H1 (cell line): Measurements from ENCODE around the gene TTC34. TPM values are rescaled to one million over a fixed set of nuclear protein-coding genes. Genes with fewer than 3 reads are reported as not detected.
A peak's percentile ranks its signal among the peaks of the same experiment; 100 is the strongest.
"Not testable (repeated sequence)": the region's sequence is repeated elsewhere in the genome, so short reads cannot be mapped to it uniquely, and the experiment has no call there.

ENCODE experiments used
- CTCF ChIA-PET: fragments of 300-600 bp; sonication (Branson Sonifier 250); formaldehyde crosslinking; loops from one replicate; lab custom pipeline; 2021; ENCODE audit not compliant: partially characterized antibody; lab: Charles Lee
- POLR2A ChIA-PET: fragments of 300-600 bp; sonication (Branson Sonifier 250); formaldehyde crosslinking; loops from one replicate; lab custom pipeline; 2021; ENCODE audit warnings: inconsistent platforms; ENCODE audit not compliant: partially characterized antibody; lab: Charles Lee
- DNase-seq, 2 experiments: peaks; one replicate each; pipeline versions ENCODE4 v3.0.0 to v3.0.0-alpha.2; 2010 to 2022; ENCODE audit warnings: low spot score in 2 of 2, low read depth in 1 of 2, mixed read lengths in 1 of 2
- FAIRE-seq: peaks from 2 replicates; lab custom pipeline; 2011; peaks lifted over from hg19 to GRCh38; lab: Jason Lieb, UNC
- H2AFZ ChIP-seq: 2 replicates; pipeline ENCODE4 v1.8.1; 2012; ENCODE audit warnings: low read length, inconsistent platforms
- H2AK5ac ChIP-seq: 2 replicates; pipeline ENCODE4 v1.6.1; 2013; ENCODE audit warnings: low read depth, low read length
- H2BK120ac ChIP-seq: replicated peaks from 2 replicates; pipeline ENCODE3; 2013; ENCODE audit warnings: low read depth, low read length, inconsistent platforms
- H2BK12ac ChIP-seq: 2 replicates; pipeline ENCODE4 v1.6.1; 2013; ENCODE audit warnings: low read depth, low read length
- H2BK15ac ChIP-seq: 2 replicates; pipeline ENCODE4 v1.6.1; 2013; ENCODE audit warnings: low read length
- H2BK20ac ChIP-seq: 2 replicates; pipeline ENCODE4 v1.6.1; 2013; ENCODE audit warnings: low read length
- H2BK5ac ChIP-seq: 2 replicates; pipeline ENCODE4 v1.6.1; 2013; ENCODE audit warnings: low read depth, low read length
- H3K14ac ChIP-seq: 2 replicates; pipeline ENCODE4 v1.6.1; 2013; ENCODE audit warnings: inconsistent platforms; ENCODE audit not compliant: insufficient read length
- H3K18ac ChIP-seq: 2 replicates; pipeline ENCODE4 v1.6.1; 2013; ENCODE audit warnings: low read length; ENCODE audit errors: extremely low read depth
- H3K23ac ChIP-seq: 2 replicates; pipeline ENCODE4 v1.6.1; 2013; ENCODE audit warnings: inconsistent platforms; ENCODE audit not compliant: insufficient read length
- H3K23me2 ChIP-seq: 2 replicates; pipeline ENCODE4 v1.6.1; 2013; ENCODE audit warnings: low read depth, low read length
- H3K27ac ChIP-seq: 2 replicates; pipeline ENCODE4 v1.6.1; 2011; ENCODE audit warnings: low read depth, low read length, inconsistent platforms
- H3K27me3 ChIP-seq, 4 experiments: replicated peaks in 1 of 4; 1 replicate in 1 of 4; 2 replicates in 3 of 4; pipeline versions ENCODE4 v1.6.1 to v1.8.1; 2011 to 2013; ENCODE audit warnings: low read length in 3 of 4, mild to moderate bottlenecking in 3 of 4, inconsistent platforms in 2 of 4, mixed read lengths in 2 of 4, moderate library complexity in 1 of 4; ENCODE audit not compliant: control insufficient read depth in 3 of 4, insufficient read depth in 3 of 4; ENCODE audit errors: extremely low read depth in 1 of 4
- H3K36me3 ChIP-seq, 4 experiments: 2 replicates each; pipeline versions ENCODE4 v1.6.1 to v1.8.1; 2011 to 2013; ENCODE audit warnings: mild to moderate bottlenecking in 4 of 4, low read length in 3 of 4, moderate library complexity in 2 of 4, control low read depth in 1 of 4, inconsistent platforms in 1 of 4; ENCODE audit not compliant: insufficient read depth in 4 of 4, control insufficient read depth in 2 of 4
- H3K4ac ChIP-seq: replicated peaks from 2 replicates; pipeline ENCODE3; 2013; ENCODE audit warnings: low read length, low read depth, mixed read lengths, inconsistent platforms; ENCODE audit not compliant: insufficient read length
- H3K4me1 ChIP-seq, 4 experiments: replicated peaks in 1 of 4; 1 replicate in 1 of 4; 2 replicates in 3 of 4; pipeline versions ENCODE4 v1.6.1 to v1.8.1; 2011 to 2013; ENCODE audit warnings: low read length in 3 of 4, inconsistent platforms in 2 of 4, mixed read lengths in 1 of 4; ENCODE audit not compliant: insufficient read depth in 4 of 4, control insufficient read depth in 3 of 4
- H3K4me2 ChIP-seq, 2 experiments: 2 replicates each; pipeline versions ENCODE4 v1.6.1 to v1.8.1; 2011 to 2013; ENCODE audit warnings: low read depth in 2 of 2, low read length in 2 of 2, control low read depth in 1 of 2, inconsistent platforms in 1 of 2, mild to moderate bottlenecking in 1 of 2; ENCODE audit not compliant: insufficient read depth in 1 of 2
- H3K4me3 ChIP-seq, 4 experiments: fragments of 200-600, 300-600 bp in 1 of 4; sonication (generic), shearing (Covaris generic), sonication (Bioruptor Twin) in 1 of 4; 2 replicates each; pipeline versions ENCODE4 v1.5.1 to v1.8.1; 2011 to 2016; ENCODE audit warnings: low read length in 4 of 4, low read depth in 3 of 4, control low read depth in 2 of 4, inconsistent platforms in 2 of 4, mild to moderate bottlenecking in 2 of 4, mixed read lengths in 1 of 4, moderate library complexity in 1 of 4; ENCODE audit not compliant: insufficient read depth in 2 of 4; ENCODE audit errors: extremely low read depth in 1 of 4
- H3K56ac ChIP-seq: replicated peaks from 2 replicates; pipeline ENCODE3; 2013; ENCODE audit warnings: low read depth, mild to moderate bottlenecking, mixed read lengths, low read length, inconsistent platforms; ENCODE audit not compliant: insufficient read length
- H3K79me1 ChIP-seq: 2 replicates; pipeline ENCODE4 v1.6.1; 2013; ENCODE audit warnings: low read depth, low read length, control low read depth
- H3K79me2 ChIP-seq, 2 experiments: 2 replicates each; pipeline versions ENCODE4 v1.6.1 to v1.8.1; 2012 to 2013; ENCODE audit warnings: low read length in 2 of 2, mild to moderate bottlenecking in 2 of 2, inconsistent platforms in 1 of 2; ENCODE audit not compliant: insufficient read depth in 2 of 2, control insufficient read depth in 1 of 2
- H3K9ac ChIP-seq, 4 experiments: replicated peaks in 1 of 4; 1 replicate in 1 of 4; 2 replicates in 3 of 4; pipeline versions ENCODE4 v1.6.1 to v1.8.1; 2011 to 2013; ENCODE audit warnings: low read depth in 3 of 4, low read length in 3 of 4, control low read depth in 2 of 4, mild to moderate bottlenecking in 2 of 4, moderate library complexity in 2 of 4, inconsistent platforms in 1 of 4; ENCODE audit errors: extremely low read depth in 1 of 4
- H3K9me3 ChIP-seq, 2 experiments: 2 replicates each; pipeline versions ENCODE4 v1.6.1 to v1.8.1; 2012 to 2013; ENCODE audit warnings: mild to moderate bottlenecking in 2 of 2, moderate library complexity in 2 of 2, control low read depth in 1 of 2, inconsistent platforms in 1 of 2, low read depth in 1 of 2, low read length in 1 of 2, mixed read lengths in 1 of 2; ENCODE audit not compliant: insufficient read depth in 2 of 2
- H4K20me1 ChIP-seq, 2 experiments: replicated peaks in 1 of 2; 2 replicates each; pipeline versions ENCODE3 to v1.8.1; 2011 to 2013; ENCODE audit warnings: inconsistent platforms in 2 of 2, low read length in 2 of 2, mild to moderate bottlenecking in 1 of 2; ENCODE audit not compliant: insufficient read depth in 2 of 2, control insufficient read depth in 1 of 2
- H4K5ac ChIP-seq: 2 replicates; pipeline ENCODE4 v1.6.1; 2013; ENCODE audit warnings: low read length, low read depth, mixed read lengths, inconsistent platforms; ENCODE audit not compliant: insufficient read length
- H4K8ac ChIP-seq: 2 replicates; pipeline ENCODE4 v1.8.0; 2013; ENCODE audit warnings: mild to moderate bottlenecking, moderate library complexity, low read length, inconsistent platforms; ENCODE audit not compliant: insufficient read depth; ENCODE audit errors: extremely low read depth
- H4K91ac ChIP-seq: replicated peaks from 2 replicates; pipeline ENCODE3; 2013; ENCODE audit warnings: low read length, mixed read lengths, inconsistent platforms; ENCODE audit not compliant: insufficient read length
- WGBS, 2 experiments: shearing (Covaris generic) in 1 of 2; methylation state at CpG; one replicate each; pipeline versions ENCODE4 v1.1.6 to v1.1.7; 2013 to 2015; ENCODE audit warnings: low lambda C conversion rate in 2 of 2, mixed read lengths in 2 of 2, inconsistent platforms in 1 of 2, low coverage in 1 of 2, missing lambda C conversion rate in 1 of 2; ENCODE audit not compliant: insufficient replicate concordance in 2 of 2, insufficient coverage in 1 of 2, insufficient read length in 1 of 2; ENCODE audit errors: extremely low coverage in 1 of 2, missing lambda C conversion rate in 1 of 2; 5-methylcytosine and 5-hydroxymethylcytosine counted together
- polyA plus RNA-seq, 7 experiments: library from polyadenylated mRNA; depleted of rRNA in 3 of 7; stranded (reverse) in 5 of 7; unstranded in 2 of 7; fragments of >200 nt in 5 of 7; fragments of 200-250 nt in 2 of 7; gene quantifications; 1 replicate in 5 of 7; 2 replicates in 1 of 7; 4 replicates in 1 of 7; pipeline versions ENCODE4 v1.2.1 to v1.2.3, GENCODE V29; 2011 to 2013; ENCODE audit warnings: missing spikeins in 2 of 7, mixed read lengths in 2 of 7
- total RNA-seq: library from RNA; stranded (reverse); fragmentation: NEBNext Ultra II Directional; extraction: Animal tissue kit (Norgen Biotek cat#: 25700); gene quantifications from 2 replicates; pipeline ENCODE4 v1.2.1, GENCODE V29; 2021

The TTC34 gene
- total and polyA plus RNA-seq, 2 of the 8 experiments (the other 6 are each of a cell fraction or from before 2014, with no cell fraction given), result 0.23 to 0.50 TPM

GRCh38 chr1:2682879-2683278 is 118.6 kb downstream of the TTC34 start:
- H3K9ac ChIP-seq, H3K56ac ChIP-seq, H3K79me2 ChIP-seq, H3K27ac ChIP-seq, FAIRE-seq, H2BK15ac ChIP-seq, H3K27me3 ChIP-seq, H4K8ac ChIP-seq, H2BK20ac ChIP-seq, H2AFZ ChIP-seq, H4K5ac ChIP-seq, H3K4me3 ChIP-seq, H3K14ac ChIP-seq, H3K79me1 ChIP-seq, H3K23me2 ChIP-seq, H2BK5ac ChIP-seq, H2BK12ac ChIP-seq, H3K18ac ChIP-seq, H3K36me3 ChIP-seq, H3K23ac ChIP-seq, H2BK120ac ChIP-seq, H4K91ac ChIP-seq, H3K4ac ChIP-seq, H2AK5ac ChIP-seq, H3K4me1 ChIP-seq, H3K4me2 ChIP-seq, CTCF ChIA-PET, H4K20me1 ChIP-seq, POLR2A ChIA-PET: not testable (repeated sequence)
- peaks cover 12 to 47% of the 10 kb centered on the region in 2 experiments for H3K9me3 ChIP-seq
- WGBS, 2 experiments, result 43% methylated on average over 3 of the region's 11 CpGs; no CpG with 5 or more reads in 1 of the 2 experiments
- DNase-seq, result peak in 1 of 2 experiments; percentile 40

DNA sequence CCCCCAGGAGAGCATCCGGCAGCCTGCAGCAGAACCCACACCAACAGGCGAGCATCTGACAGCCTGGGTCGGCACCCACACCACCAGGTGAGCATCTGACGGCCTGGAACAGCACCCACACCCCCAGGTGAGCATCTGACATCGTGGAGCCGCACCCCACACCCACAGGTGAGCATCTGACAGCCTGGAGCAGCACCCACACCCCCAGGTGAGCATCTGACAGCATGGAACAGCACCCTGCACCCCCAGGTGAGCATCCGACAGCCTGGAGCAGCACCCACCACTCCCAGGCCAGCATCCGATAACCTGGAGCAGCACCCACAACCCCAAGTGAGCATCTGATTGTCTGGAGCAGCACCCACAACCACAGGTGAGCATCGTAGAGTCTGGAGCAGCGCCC is 124.8 kb downstream of the TTC34 start:
- H3K36me3 ChIP-seq, H3K79me1 ChIP-seq, H3K27ac ChIP-seq, H3K23me2 ChIP-seq, H4K20me1 ChIP-seq, H3K79me2 ChIP-seq, H3K56ac ChIP-seq, H3K9ac ChIP-seq, H3K27me3 ChIP-seq, H3K4me1 ChIP-seq, DNase-seq, H2BK20ac ChIP-seq, H4K8ac ChIP-seq, CTCF ChIA-PET, H2AK5ac ChIP-seq, H3K4me3 ChIP-seq, H2AFZ ChIP-seq, H3K18ac ChIP-seq, H2BK5ac ChIP-seq, H2BK120ac ChIP-seq, H3K14ac ChIP-seq, H3K4me2 ChIP-seq, H4K5ac ChIP-seq, POLR2A ChIA-PET, H4K91ac ChIP-seq, FAIRE-seq, H2BK12ac ChIP-seq, H3K4ac ChIP-seq, H2BK15ac ChIP-seq, H3K23ac ChIP-seq: not testable (repeated sequence)
- H3K9me3 ChIP-seq, result peaks cover 0 to 21% of the 10 kb centered on the region in 2 experiments; a peak in 1 of 4 replicates
- WGBS, 2 experiments, result 89% methylated on average over 2 of the region's 10 CpGs; no CpG with 5 or more reads in 1 of the 2 experiments
